Ureter (tissue), 1 donor: ENCODE measurements around the gene CALHM2. TPM values are rescaled to one million over a fixed set of nuclear protein-coding genes. Genes with fewer than 3 reads are reported as not detected.
A peak's percentile ranks its signal among the peaks of the same experiment; 100 is the strongest.

Experiments used
- DNase-seq: peaks from one replicate; pipeline ENCODE4 v3.0.0-alpha.2; 2020; ENCODE audit warnings: low spot score
- total RNA-seq: library from RNA; stranded (reverse); gene quantifications from one replicate; pipeline ENCODE4 v1.2.4, GENCODE V29; 2023
- donor health status: DM: yes; HTN: yes; CAD: no.

The CALHM2 gene
- total RNA-seq, 1 donor from 2014 or later: 25.1 TPM

- DNase-seq: no peak
Measured at GRCh38 chr10:103450201-103450695, 1.9 kb downstream of the CALHM2 start.

- no peak for DNase-seq
Measured at GRCh38 chr10:103449208-103450144, 2.7 kb downstream of the CALHM2 start.

GRCh38 chr10:103448746-103449145, 3.4 kb downstream of the CALHM2 start:
- DNase-seq: no peak

- no peak for DNase-seq
Measured at GRCh38 chr10:103447187-103447586, 5.0 kb downstream of the CALHM2 start.

- DNase-seq: peak; percentile 77
Measured at GRCh38 chr10:103445767-103446567, 6.2 kb downstream of the CALHM2 start.

- DNase-seq: no peak
Measured at GRCh38 chr10:103445366-103445765, 6.8 kb downstream of the CALHM2 start.

- DNase-seq: no peak
Measured at GRCh38 chr10:103444478-103444877, 7.7 kb downstream of the CALHM2 start.

- DNase-seq: no peak
Measured at GRCh38 chr10:103443475-103444185, 8.5 kb downstream of the CALHM2 start.

GRCh38 chr10:103442031-103442461, 10.1 kb downstream of the CALHM2 start:
- no peak for DNase-seq

GRCh38 chr10:103441611-103442010, 10.6 kb downstream of the CALHM2 start:
- no peak for DNase-seq

GRCh38 chr10:103441206-103441605, 11.0 kb downstream of the CALHM2 start:
- DNase-seq: no peak

- DNase-seq: no peak
Measured at GRCh38 chr10:103440416-103440815, 11.8 kb downstream of the CALHM2 start.

GRCh38 chr10:103439776-103440175, 12.4 kb downstream of the CALHM2 start:
- DNase-seq: no peak

GRCh38 chr10:103433858-103434257, 18.3 kb downstream of the CALHM2 start:
- DNase-seq: no peak

- no peak for DNase-seq
Measured at GRCh38 chr10:103431902-103432301, 20.3 kb downstream of the CALHM2 start.

- DNase-seq: no peak
Measured at GRCh38 chr10:103429647-103430046, 22.5 kb downstream of the CALHM2 start.

GRCh38 chr10:103428989-103429643, 23.1 kb downstream of the CALHM2 start:
- no peak for DNase-seq

- DNase-seq: no peak
Measured at GRCh38 chr10:103427866-103428265, 24.3 kb downstream of the CALHM2 start.

- no peak for DNase-seq
Measured at GRCh38 chr10:103423748-103424147, 28.4 kb downstream of the CALHM2 start.

GRCh38 chr10:103419101-103419500, 33.1 kb downstream of the CALHM2 start:
- no peak for DNase-seq

- DNase-seq: no peak
Measured at GRCh38 chr10:103417601-103418000, 34.6 kb downstream of the CALHM2 start.
